ENCODE data around the gene GNG13.

The GNG13 gene

GRCh38 chr16:833411-833810, 32.9 kb upstream of the GNG13 start:
- Histone ChIP-seq H3K4me2 (no peak overlapping the region), H3K4me1 (ENCODE audit: low read depth, poor library complexity, severe bottlenecking) (no peaks in the 10 kb centered on the region), H3K36me3 (ENCODE audit: insufficient read depth) (no peaks in the 10 kb centered on the region), H3K79me2 (ENCODE audit: insufficient read depth, low read depth) (no peaks in the 10 kb centered on the region), H3K27me3 (ENCODE audit: insufficient read depth, low read depth) (peaks cover 96% of the 10 kb centered on the region), H4K20me1 (ENCODE audit: insufficient read depth) (no peaks in the 10 kb centered on the region), H3K4me3 (IDR thresholded peaks at IDR 0.05; ENCODE audit: insufficient read depth, low read depth, low read length) (no peak overlapping the region), H3K9ac (no peak overlapping the region), H2AFZ (ENCODE audit: low read depth) (no peak overlapping the region), H3K27ac (no peak overlapping the region)
- TF ChIP-seq CTCF (conservative IDR thresholded peaks at IDR 0.05; ENCODE audit: low read depth, low read length), result no peak

- Histone ChIP-seq H3K4me1 (ENCODE audit: low read depth, poor library complexity, severe bottlenecking) (no peaks in the 10 kb centered on the region), H3K4me2 (no peak overlapping the region), H3K79me2 (ENCODE audit: insufficient read depth, low read depth) (no peaks in the 10 kb centered on the region), H4K20me1 (ENCODE audit: insufficient read depth) (no peaks in the 10 kb centered on the region), H3K4me3 (IDR thresholded peaks at IDR 0.05; ENCODE audit: insufficient read depth, low read depth, low read length) (no peak overlapping the region), H3K27ac (no peak overlapping the region), H3K27me3 (ENCODE audit: insufficient read depth, low read depth) (peaks cover 96% of the 10 kb centered on the region), H2AFZ (ENCODE audit: low read depth) (no peak overlapping the region), H3K9ac (no peak overlapping the region), H3K36me3 (ENCODE audit: insufficient read depth) (no peaks in the 10 kb centered on the region)
- no peak for TF ChIP-seq CTCF (conservative IDR thresholded peaks at IDR 0.05; ENCODE audit: low read depth, low read length)
These were observed 32.3 kb upstream of the GNG13 start for GRCh38 chr16:832652-833336.

- H3K27me3 ChIP-seq (ENCODE audit: insufficient read depth, low read depth), result peaks cover 97% of the 10 kb centered on the region
- no peak overlapping the region for H2AFZ ChIP-seq (ENCODE audit: low read depth)
- no peak overlapping the region for H3K4me2 ChIP-seq
- H4K20me1 ChIP-seq (ENCODE audit: insufficient read depth), result no peaks in the 10 kb centered on the region
- no peak overlapping the region for H3K4me3 ChIP-seq (IDR thresholded peaks at IDR 0.05; ENCODE audit: insufficient read depth, low read depth, low read length)
- H3K9ac ChIP-seq, result no peak overlapping the region
- H3K79me2 ChIP-seq (ENCODE audit: insufficient read depth, low read depth), result no peaks in the 10 kb centered on the region
- no peak overlapping the region for H3K27ac ChIP-seq
- TF ChIP-seq CTCF (conservative IDR thresholded peaks at IDR 0.05; ENCODE audit: low read depth, low read length), result no peak
- no peaks in the 10 kb centered on the region for H3K36me3 ChIP-seq (ENCODE audit: insufficient read depth)
- H3K4me1 ChIP-seq (ENCODE audit: low read depth, poor library complexity, severe bottlenecking), result no peaks in the 10 kb centered on the region
These were observed 31.3 kb upstream of the GNG13 start for GRCh38 chr16:831571-832413.

- no peak for TF ChIP-seq CTCF (conservative IDR thresholded peaks at IDR 0.05; ENCODE audit: low read depth, low read length)
- H3K79me2 ChIP-seq (ENCODE audit: insufficient read depth, low read depth), result no peaks in the 10 kb centered on the region
- no peak overlapping the region for H3K4me3 ChIP-seq (IDR thresholded peaks at IDR 0.05; ENCODE audit: insufficient read depth, low read depth, low read length)
- H2AFZ ChIP-seq (ENCODE audit: low read depth), result no peak overlapping the region
- no peak overlapping the region for H3K9ac ChIP-seq
- no peak overlapping the region for H3K27ac ChIP-seq
- no peaks in the 10 kb centered on the region for H3K36me3 ChIP-seq (ENCODE audit: insufficient read depth)
- no peak overlapping the region for H3K4me2 ChIP-seq
- no peaks in the 10 kb centered on the region for H4K20me1 ChIP-seq (ENCODE audit: insufficient read depth)
- H3K27me3 ChIP-seq (ENCODE audit: insufficient read depth, low read depth), result peaks cover 95% of the 10 kb centered on the region
- no peaks in the 10 kb centered on the region for H3K4me1 ChIP-seq (ENCODE audit: low read depth, poor library complexity, severe bottlenecking)
These were observed 30.5 kb upstream of the GNG13 start for GRCh38 chr16:830871-831570.
